Fibroblast of mammary gland (primary cell): ENCODE measurements around the gene TJP2.

ENCODE experiments used
- DNase-seq: peaks from one replicate; pipeline ENCODE4 v3.0.0-alpha.2; 2010; ENCODE audit warnings: low read depth
- H3K4me3 ChIP-seq: 2 replicates; pipeline ENCODE4 v1.5.1; 2011; ENCODE audit warnings: low read depth, mild to moderate bottlenecking, low read length, moderate library complexity; ENCODE audit not compliant: control insufficient read depth
- CTCF ChIP-seq: conservative IDR thresholded peaks from 2 replicates; pipeline ENCODE4 v1.5.1; 2011; ENCODE audit warnings: low read depth, low read length, inconsistent platforms; ENCODE audit not compliant: control insufficient read depth, insufficient read depth

Gene TJP2

DNA sequence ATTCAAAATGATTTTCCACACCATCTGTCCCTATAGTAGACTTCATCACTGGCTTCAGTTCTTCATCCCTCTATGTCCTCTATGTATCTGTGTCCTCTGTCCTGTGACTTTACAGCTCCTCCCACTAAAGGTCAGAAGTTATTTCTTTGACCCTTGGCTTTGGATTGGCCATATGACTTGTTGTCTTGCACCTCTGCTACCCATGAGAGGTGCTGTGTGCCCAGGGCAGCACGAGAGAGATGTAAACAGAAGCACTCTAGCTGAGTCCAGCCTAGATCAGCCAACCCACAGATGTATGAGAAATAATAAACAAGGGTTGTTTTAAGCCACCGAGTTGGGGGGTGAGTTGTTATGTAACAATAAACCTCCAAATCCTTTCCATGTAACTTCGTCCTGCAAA is 87.6 kb downstream of the TJP2 start:
- no peak for DNase-seq
- H3K4me3 ChIP-seq = no peak overlapping the region
- no peak for TF ChIP-seq CTCF

DNA sequence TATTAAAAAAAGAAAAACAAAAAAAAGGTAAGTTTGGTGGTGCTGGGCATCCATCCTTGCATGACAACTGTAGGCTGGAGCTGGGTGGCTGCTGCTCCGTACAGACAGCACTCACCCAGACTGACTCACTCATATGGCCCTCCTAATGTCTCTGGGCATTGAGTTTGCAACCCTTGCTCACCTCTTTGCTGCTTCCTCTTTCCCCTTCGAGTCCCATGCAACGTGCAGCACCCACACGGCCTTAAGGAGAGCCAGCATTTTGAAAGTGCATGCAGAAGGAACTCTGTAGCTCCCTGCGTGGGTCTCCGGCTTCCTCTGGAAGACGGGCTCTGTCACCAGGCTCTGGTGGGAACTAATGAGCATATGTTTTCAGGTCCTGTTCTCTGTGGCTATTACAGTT is 90.4 kb downstream of the TJP2 start:
- H3K4me3 ChIP-seq = no peak overlapping the region
- no peak for TF ChIP-seq CTCF
- DNase-seq = no peak

GRCh38 chr9:69265891-69266290 is 91.8 kb downstream of the TJP2 start:
- H3K4me3 ChIP-seq = no peak overlapping the region

GRCh38 chr9:69272212-69272611 is 98.1 kb downstream of the TJP2 start:
- H3K4me3 ChIP-seq = no peak overlapping the region
- no peak for TF ChIP-seq CTCF
- DNase-seq = no peak

More at GRCh38 chr9:69265891-69266290, 91.8 kb downstream of the TJP2 start:
- peak; percentile 18 for DNase-seq
- no peak for TF ChIP-seq CTCF

GRCh38 chr9:69273161-69273560 is 99.1 kb downstream of the TJP2 start:
- no peak for DNase-seq
- H3K4me3 ChIP-seq = no peak overlapping the region

GRCh38 chr9:69276775-69277174 is 102.7 kb downstream of the TJP2 start:
- TF ChIP-seq CTCF = no peak
- H3K4me3 ChIP-seq = no peak overlapping the region
- DNase-seq = peak; percentile 8

More at GRCh38 chr9:69273161-69273560, 99.1 kb downstream of the TJP2 start:
- no peak for TF ChIP-seq CTCF
